IMR-90 (cell line): Measurements from ENCODE around the gene TNS1. TPM values are rescaled to one million over a fixed set of nuclear protein-coding genes. Genes with fewer than 3 reads are reported as not detected.

Experiments
- ATAC-seq: fragments of 200-7000 bp; cut with Tn5 transposase; 2 replicates; pipeline ENCODE4 v1.9.1; 2020; ENCODE audit warnings: low read depth, mild to moderate bottlenecking, moderate library complexity
- BruUV-seq: library from RNA; stranded (reverse); fragments of 400-500 nt; replicated peaks from 2 replicates; lab custom pipeline; 2021; lab: Mats Ljungman, UMichigan
- CTCF ChIA-PET: fragments of 300-600 bp; formaldehyde crosslinking; extraction: SDS; loops from one replicate; lab custom pipeline; 2021; ENCODE audit warnings: antibody characterized with exemption; lab: Yijun Ruan, JAX
- POLR2A ChIA-PET: fragments of 300-600 bp; sonication (Branson Sonifier 250); formaldehyde crosslinking; loops from one replicate; lab custom pipeline; 2022; ENCODE audit warnings: antibody characterized with exemption; ENCODE audit not compliant: unreplicated experiment; lab: Charles Lee
- DNase-seq: peaks from one replicate; pipeline ENCODE4 v3.0.0; 2013
- H2AFZ ChIP-seq: replicated peaks from 2 replicates; pipeline ENCODE3; 2013; ENCODE audit warnings: low read length, mild to moderate bottlenecking; ENCODE audit not compliant: poor library complexity
- H2AK5ac ChIP-seq: 2 replicates; pipeline ENCODE4 v1.6.1; 2013; ENCODE audit warnings: low read depth, low read length, inconsistent platforms
- H2AK9ac ChIP-seq: replicated peaks from 2 replicates; pipeline ENCODE3; 2013; ENCODE audit warnings: mild to moderate bottlenecking, low read depth, low read length, moderate library complexity; ENCODE audit not compliant: poor library complexity
- H2BK120ac ChIP-seq: 2 replicates; pipeline ENCODE4 v1.6.1; 2013; ENCODE audit warnings: low read depth, low read length, inconsistent platforms
- H2BK15ac ChIP-seq: 3 replicates; pipeline ENCODE4 v1.6.1; 2013; ENCODE audit warnings: low read depth, low read length, inconsistent platforms
- H2BK20ac ChIP-seq: 2 replicates; pipeline ENCODE4 v1.6.1; 2013; ENCODE audit warnings: low read depth, mild to moderate bottlenecking, inconsistent platforms, low read length, moderate library complexity
- H2BK5ac ChIP-seq: 2 replicates; pipeline ENCODE4 v1.6.1; 2013; ENCODE audit warnings: mild to moderate bottlenecking, low read depth, low read length, inconsistent platforms; ENCODE audit not compliant: poor library complexity, severe bottlenecking
- H3K14ac ChIP-seq: replicated peaks from 2 replicates; pipeline ENCODE4 v1.6.1; 2013; ENCODE audit warnings: low read depth, low read length, inconsistent platforms
- H3K18ac ChIP-seq: 2 replicates; pipeline ENCODE4 v1.6.1; 2013; ENCODE audit warnings: low read depth, low read length, control low read depth
- H3K23ac ChIP-seq: 2 replicates; pipeline ENCODE4 v1.6.1; 2013; ENCODE audit warnings: low read depth, low read length, inconsistent platforms
- H3K27ac ChIP-seq: 2 replicates; pipeline ENCODE4 v1.5.1; 2013; ENCODE audit warnings: mild to moderate bottlenecking, control low read depth, low read length; ENCODE audit not compliant: insufficient read depth
- H3K27me3 ChIP-seq: 2 replicates; pipeline ENCODE4 v1.6.1; 2013; ENCODE audit warnings: low read length; ENCODE audit not compliant: control insufficient read depth, insufficient read depth
- H3K36me3 ChIP-seq: 2 replicates; pipeline ENCODE4 v1.6.1; 2013; ENCODE audit warnings: low read length, mixed read lengths; ENCODE audit not compliant: control insufficient read depth, insufficient read depth
- H3K4ac ChIP-seq: 2 replicates; pipeline ENCODE4 v1.6.1; 2013; ENCODE audit warnings: low read depth, low read length, inconsistent platforms
- H3K4me1 ChIP-seq: 2 replicates; pipeline ENCODE4 v1.6.1; 2013; ENCODE audit warnings: low read length, mixed read lengths; ENCODE audit not compliant: control insufficient read depth, insufficient read depth
- H3K4me2 ChIP-seq: 2 replicates; pipeline ENCODE4 v1.6.1; 2013; ENCODE audit warnings: low read depth, mild to moderate bottlenecking, control low read depth, low read length, moderate library complexity
- H3K4me3 ChIP-seq: 2 replicates; pipeline ENCODE4 v1.5.1; 2013; ENCODE audit warnings: low read depth, mild to moderate bottlenecking, control low read depth, low read length, moderate library complexity; ENCODE audit not compliant: insufficient read depth
- H3K56ac ChIP-seq: 2 replicates; pipeline ENCODE4 v1.6.1; 2013; ENCODE audit warnings: low read length, inconsistent platforms; ENCODE audit not compliant: insufficient read depth; ENCODE audit errors: extremely low read depth
- H3K79me1 ChIP-seq, 2 experiments: 2 replicates each; pipeline ENCODE4 v1.6.1; 2013; ENCODE audit warnings: low read length in 2 of 2, inconsistent platforms in 1 of 2, low read depth in 1 of 2
- H3K9ac ChIP-seq: 2 replicates; pipeline ENCODE4 v1.6.1; 2013; ENCODE audit warnings: low read depth, low read length, control low read depth
- H3K9me1 ChIP-seq: 2 replicates; pipeline ENCODE4 v1.6.1; 2013; ENCODE audit warnings: low read length, inconsistent platforms; ENCODE audit not compliant: insufficient read depth
- H3K9me3 ChIP-seq: 2 replicates; pipeline ENCODE4 v1.6.1; 2013; ENCODE audit warnings: low read length; ENCODE audit not compliant: control insufficient read depth, insufficient read depth
- H4K20me1 ChIP-seq: 2 replicates; pipeline ENCODE4 v1.6.1; 2013; ENCODE audit warnings: low read length, inconsistent platforms; ENCODE audit not compliant: insufficient read depth
- H4K5ac ChIP-seq: 2 replicates; pipeline ENCODE4 v1.6.1; 2013; ENCODE audit warnings: mild to moderate bottlenecking, low read depth, low read length, control low read depth
- H4K8ac ChIP-seq, 2 experiments: 2 replicates each; pipeline ENCODE4 v1.6.1; 2013; ENCODE audit warnings: low read depth in 2 of 2, low read length in 2 of 2, control low read depth in 1 of 2, inconsistent platforms in 1 of 2
- H4K91ac ChIP-seq: 2 replicates; pipeline ENCODE4 v1.6.1; 2013; ENCODE audit warnings: low read depth, low read length, inconsistent platforms; ENCODE audit not compliant: insufficient read depth
- CTCF ChIP-seq: conservative IDR thresholded peaks from 2 replicates; pipeline ENCODE4 v1.5.1; 2012; ENCODE audit warnings: mild to moderate bottlenecking, low read depth, low read length, improper control_type of control experiment
- WGBS, 2 experiments: methylation state at CpG; one replicate each; pipeline versions ENCODE4 v1.1.5 to v1.1.7; 2013; ENCODE audit warnings: missing lambda C conversion rate in 2 of 2; ENCODE audit not compliant: insufficient read length in 1 of 2; ENCODE audit errors: extremely low coverage in 2 of 2; 5-methylcytosine and 5-hydroxymethylcytosine counted together
- dilution Hi-C: fragments of 300-500 bp; cut with HindIII; formaldehyde crosslinking; loops from one replicate; pipeline ENCODE4 v1.14.3; 2018; ENCODE audit warnings: low sequenced_read_pairs; ENCODE audit not compliant: unreplicated experiment
- in situ Hi-C: fragments of 300-500 bp; cut with MboI; formaldehyde crosslinking; loops from 3 replicates; pipeline ENCODE4 v1.14.3; 2019; ENCODE audit warnings: low sequenced_read_pairs, inconsistent platforms, mixed read lengths
- intact Hi-C: fragments of 100-400 bp; cut with micrococcal nuclease; formaldehyde crosslinking; loops from 2 replicates; pipeline ENCODE4 v1.10.0; 2022
- polyA plus RNA-seq, 3 experiments: library from polyadenylated mRNA; depleted of rRNA; stranded (reverse); fragments of >200 nt; gene quantifications; 2 replicates each; pipeline ENCODE4 v1.2.3, GENCODE V29; 2012; ENCODE audit warnings: low replicate concordance in 1 of 3
- total RNA-seq: library from RNA; depleted of rRNA; stranded (reverse); fragments of >200 nt; gene quantifications from 2 replicates; pipeline ENCODE4 v1.2.3, GENCODE V29; 2012

The TNS1 gene
- total and polyA plus RNA-seq, 2 of the 4 experiments (the other 2 are of a cell fraction), result 41.1 to 45.2 TPM

GRCh38 chr2:217903859-217904613 is 98.8 kb downstream of the TNS1 start:
- peak overlapping the region; percentile 37 for H4K5ac ChIP-seq
- H3K4me2 ChIP-seq, result no peak overlapping the region; the same call in 1 of the 2 replicates
- H2AK9ac ChIP-seq, result peak overlapping the region; percentile 26
- H2BK120ac ChIP-seq, result peak overlapping the region; percentile 92
- TF ChIP-seq CTCF, result no peak
- peak overlapping the region; percentile 93 for H4K91ac ChIP-seq
- no peak overlapping the region for H3K4me3 ChIP-seq
- H3K27me3 ChIP-seq, result no peaks in the 10 kb centered on the region
- peak overlapping the region; percentile 26 for H3K9ac ChIP-seq
- H4K8ac ChIP-seq, result peak overlapping the region; percentile 20 to 89
- peak overlapping the region; percentile 36; the same call in 2 of the 3 replicates for H2BK15ac ChIP-seq
- H3K9me1 ChIP-seq, result peaks cover 34% of the 10 kb centered on the region
- H3K4ac ChIP-seq, result peak overlapping the region; percentile 96
- WGBS, 2 experiments, result 28% methylated on average over 5 of the region's 11 CpGs; no CpG with 5 or more reads in 1 of the 2 experiments
- ChIA-PET POLR2A (no interaction called here), CTCF (interaction anchor here (0.6 kb wide), 2 partner anchors 10 to 578 kb away, joined by 3 read pairs; no protein-coding TSS in a partner anchor)
- in situ Hi-C loops, result loop anchor here (5.0 kb wide), 1 partner anchor 83 kb away; no protein-coding TSS in a partner anchor
- H3K79me1 ChIP-seq, result peaks cover 27 to 73% of the 10 kb centered on the region in 2 experiments; a peak in 3 of 4 replicates
- H3K18ac ChIP-seq, result peak overlapping the region; percentile 79
- H3K9me3 ChIP-seq, result no peaks in the 10 kb centered on the region
- intact Hi-C loops, result no loop called here
- ATAC-seq (peak; percentile 6), DNase-seq (peak; percentile 72)
- peak overlapping the region; percentile 85 for H2BK5ac ChIP-seq
- H3K56ac ChIP-seq, result no peak overlapping the region; the same call in 1 of the 2 replicates
- H2AFZ ChIP-seq, result peak overlapping the region; percentile 45
- H3K4me1 ChIP-seq, result peaks cover 45% of the 10 kb centered on the region
- peaks cover 10% of the 10 kb centered on the region for H3K36me3 ChIP-seq
- peak overlapping the region; percentile 84 for H2BK20ac ChIP-seq
- no TSS peak for BruUV-seq
- H3K23ac ChIP-seq, result peak overlapping the region; percentile 79
- H4K20me1 ChIP-seq, result peaks cover 8% of the 10 kb centered on the region
- peak overlapping the region; percentile 97 for H3K14ac ChIP-seq
- peak overlapping the region; percentile 73 for H2AK5ac ChIP-seq
- dilution Hi-C loops, result no loop called here
- peak overlapping the region; percentile 79 for H3K27ac ChIP-seq
